A549 (cell line): ENCODE measurements around the gene C1orf35.

Experiments
- CTCF ChIP-seq: fragments of >200 bp; sonication (Bioruptor Twin); formaldehyde crosslinking; IDR thresholded peaks from 3 replicates; pipeline ENCODE4 v1.5.1; 2016
- RAD21 ChIP-seq, 2 experiments: fragments of >200 bp in 1 of 2; sonication (Bioruptor Twin) in 1 of 2; formaldehyde crosslinking in 1 of 2; IDR thresholded peaks in 1 of 2; conservative IDR thresholded peaks in 1 of 2; 2 replicates in 1 of 2; 3 replicates in 1 of 2; pipeline ENCODE4 v1.6.1; 2012 to 2018; ENCODE audit warnings: inconsistent platforms in 1 of 2

GRCh38 chr1:228083871-228084278 lies 19.2 kb downstream of the C1orf35 start:
- TF ChIP-seq RAD21 (conservative IDR thresholded peaks at IDR 0.05 in 1 of 2, IDR thresholded peaks at IDR 0.05 in 1 of 2) (no peak), CTCF (no peak)
